ENCODE data around the gene MAST4. TPM values are rescaled to one million over a fixed set of nuclear protein-coding genes. Genes with fewer than 3 reads are reported as not detected.
"Not testable (repeated sequence)": the region's sequence is repeated elsewhere in the genome, so short reads cannot be mapped to it uniquely, and the experiment has no call there.

MAST4 gene
- total and polyA plus RNA-seq, 2 experiments from 2014 or later, result 4.2 to 6.0 TPM

GRCh38 chr5:67165526-67166459, 569.6 kb downstream of the MAST4 start:
- 43 to 46% methylated on average over 35 to 36 of the region's 36 CpGs for WGBS, 2 experiments (ENCODE audit: low coverage in 1 of 2, low lambda C conversion rate in 2 of 2, missing lambda C conversion rate in 2 of 2)

GRCh38 chr5:67166460-67167285, 570.5 kb downstream of the MAST4 start:
- in situ Hi-C loops (cut with MboI), result no loop called here
- peak overlapping the region; percentile 25; the same call in 1 of the 2 replicates for H3K27ac ChIP-seq
- no peaks in the 10 kb centered on the region for H3F3A ChIP-seq (ENCODE audit: insufficient read depth)
- TF ChIP-seq EZH2 (IDR thresholded peaks at IDR 0.05; ENCODE audit: insufficient read depth, poor library complexity, severe bottlenecking) (no peak), EZH2phosphoT487 (IDR thresholded peaks at IDR 0.05; ENCODE audit: insufficient read depth, low read depth) (no peak)
- H3K4me2 ChIP-seq (ENCODE audit: unreplicated experiment), result peak overlapping the region; percentile 62
- no peaks in the 10 kb centered on the region for H4K20me1 ChIP-seq (ENCODE audit: insufficient read depth)
- H2AFZ ChIP-seq, result peak overlapping the region; percentile 94
- no peaks in the 10 kb centered on the region for H3K9me3 ChIP-seq (ENCODE audit: low read depth)
- H3K4me3 ChIP-seq, result peak overlapping the region; percentile 44; the same call in 1 of the 2 replicates
- no peak for DNase-seq
- no peaks in the 10 kb centered on the region for H3K79me2 ChIP-seq (ENCODE audit: insufficient read depth)
- peaks cover 7% of the 10 kb centered on the region; the same call in 1 of the 2 replicates for H3K4me1 ChIP-seq (ENCODE audit: insufficient read depth)
- H3K27me3 ChIP-seq (replicated peaks; ENCODE audit: insufficient read depth), result no peaks in the 10 kb centered on the region
- no peaks in the 10 kb centered on the region for H3K36me3 ChIP-seq (ENCODE audit: low read depth)
- H3K9ac ChIP-seq, result peak overlapping the region; percentile 76
- WGBS, 2 experiments (ENCODE audit: low coverage in 1 of 2, low lambda C conversion rate in 2 of 2, missing lambda C conversion rate in 2 of 2), result 55 to 59% methylated on average over 26 to 31 of the region's 31 CpGs
- no peaks in the 10 kb centered on the region for H3K9me2 ChIP-seq (ENCODE audit: insufficient read depth)

More at GRCh38 chr5:67165526-67166459, 569.6 kb downstream of the MAST4 start:
- Histone ChIP-seq H3K9me2 (ENCODE audit: insufficient read depth) (no peaks in the 10 kb centered on the region), H3K27ac (peak overlapping the region; percentile 25; the same call in 1 of the 2 replicates), H3K4me1 (ENCODE audit: insufficient read depth) (peaks cover 15% of the 10 kb centered on the region), H3K4me3 (peak overlapping the region; percentile 44; the same call in 1 of the 2 replicates), H3K9me3 (ENCODE audit: low read depth) (no peaks in the 10 kb centered on the region), H3K27me3 (replicated peaks; ENCODE audit: insufficient read depth) (no peaks in the 10 kb centered on the region), H3F3A (ENCODE audit: insufficient read depth) (peaks cover 8% of the 10 kb centered on the region; the same call in 1 of the 2 replicates), H3K79me2 (ENCODE audit: insufficient read depth) (no peaks in the 10 kb centered on the region), H2AFZ (peak overlapping the region; percentile 94), H3K4me2 (ENCODE audit: unreplicated experiment) (peak overlapping the region; percentile 62), H4K20me1 (ENCODE audit: insufficient read depth) (no peaks in the 10 kb centered on the region), H3K9ac (peak overlapping the region; percentile 76), H3K36me3 (ENCODE audit: low read depth) (no peaks in the 10 kb centered on the region)
- TF ChIP-seq EZH2 (IDR thresholded peaks at IDR 0.05; ENCODE audit: insufficient read depth, poor library complexity, severe bottlenecking) (no peak), EZH2phosphoT487 (IDR thresholded peaks at IDR 0.05; ENCODE audit: insufficient read depth, low read depth) (no peak)
- in situ Hi-C loops (cut with MboI), result no loop called here
- peak; percentile 92 for DNase-seq

- DNase-seq, result no peak
- WGBS, 2 experiments (ENCODE audit: low coverage in 1 of 2, low lambda C conversion rate in 2 of 2, missing lambda C conversion rate in 2 of 2), result 96 to 100% methylated on average over 4 of the region's 4 CpGs
Measured at GRCh38 chr5:67168069-67168468, 571.9 kb downstream of the MAST4 start.

GRCh38 chr5:67170767-67171166, 574.6 kb downstream of the MAST4 start:
- no peaks in the 10 kb centered on the region for H3K27me3 ChIP-seq (replicated peaks; ENCODE audit: insufficient read depth)
- TF ChIP-seq EZH2 (IDR thresholded peaks at IDR 0.05; ENCODE audit: insufficient read depth, poor library complexity, severe bottlenecking), result no peak
- in situ Hi-C loops (cut with MboI), result no loop called here
- H3K4me3 ChIP-seq, result no peak overlapping the region
- 92 to 93% methylated on average over 3 of the region's 3 CpGs for WGBS, 2 experiments (ENCODE audit: low coverage in 1 of 2, low lambda C conversion rate in 2 of 2, missing lambda C conversion rate in 2 of 2)
- H3K36me3 ChIP-seq (ENCODE audit: low read depth), result no peaks in the 10 kb centered on the region
- no peaks in the 10 kb centered on the region for H3K9me3 ChIP-seq (ENCODE audit: low read depth)
- no peaks in the 10 kb centered on the region for H3F3A ChIP-seq (ENCODE audit: insufficient read depth)
- no peak overlapping the region for H2AFZ ChIP-seq
- H3K4me1 ChIP-seq (ENCODE audit: insufficient read depth), result peaks cover 6% of the 10 kb centered on the region; the same call in 1 of the 2 replicates
- no peak for DNase-seq
- no peaks in the 10 kb centered on the region for H4K20me1 ChIP-seq (ENCODE audit: insufficient read depth)
- H3K9ac ChIP-seq, result no peak overlapping the region
- no peaks in the 10 kb centered on the region for H3K79me2 ChIP-seq (ENCODE audit: insufficient read depth)
- H3K27ac ChIP-seq, result no peak overlapping the region
- no peaks in the 10 kb centered on the region for H3K9me2 ChIP-seq (ENCODE audit: insufficient read depth)
- H3K4me2 ChIP-seq (ENCODE audit: unreplicated experiment), result no peak overlapping the region

More at GRCh38 chr5:67168069-67168468, 571.9 kb downstream of the MAST4 start:
- H4K20me1 ChIP-seq (ENCODE audit: insufficient read depth), result no peaks in the 10 kb centered on the region
- no peaks in the 10 kb centered on the region for H3K79me2 ChIP-seq (ENCODE audit: insufficient read depth)
- no peak overlapping the region for H3K4me2 ChIP-seq (ENCODE audit: unreplicated experiment)
- no peak overlapping the region for H3K27ac ChIP-seq
- H3K9me2 ChIP-seq (ENCODE audit: insufficient read depth), result no peaks in the 10 kb centered on the region
- no peaks in the 10 kb centered on the region for H3F3A ChIP-seq (ENCODE audit: insufficient read depth)
- no peaks in the 10 kb centered on the region for H3K9me3 ChIP-seq (ENCODE audit: low read depth)
- H2AFZ ChIP-seq, result no peak overlapping the region
- TF ChIP-seq EZH2phosphoT487 (IDR thresholded peaks at IDR 0.05; ENCODE audit: insufficient read depth, low read depth) (no peak), EZH2 (IDR thresholded peaks at IDR 0.05; ENCODE audit: insufficient read depth, poor library complexity, severe bottlenecking) (no peak)
- no peak overlapping the region for H3K4me3 ChIP-seq
- in situ Hi-C loops (cut with MboI), result no loop called here
- H3K36me3 ChIP-seq (ENCODE audit: low read depth), result no peaks in the 10 kb centered on the region
- H3K4me1 ChIP-seq (ENCODE audit: insufficient read depth), result peaks cover 6% of the 10 kb centered on the region; the same call in 1 of the 2 replicates
- no peak overlapping the region for H3K9ac ChIP-seq
- no peaks in the 10 kb centered on the region for H3K27me3 ChIP-seq (replicated peaks; ENCODE audit: insufficient read depth)

- DNase-seq; H3K9ac ChIP-seq; H3K27ac ChIP-seq; H3K79me2 ChIP-seq (ENCODE audit: insufficient read depth); H3K9me2 ChIP-seq (ENCODE audit: insufficient read depth); H3K4me3 ChIP-seq; H3K27me3 ChIP-seq (replicated peaks; ENCODE audit: insufficient read depth); H2AFZ ChIP-seq; H4K20me1 ChIP-seq (ENCODE audit: insufficient read depth); in situ Hi-C loops (cut with MboI); H3K9me3 ChIP-seq (ENCODE audit: low read depth); H3F3A ChIP-seq (ENCODE audit: insufficient read depth); H3K4me2 ChIP-seq (ENCODE audit: unreplicated experiment); H3K36me3 ChIP-seq (ENCODE audit: low read depth); H3K4me1 ChIP-seq (ENCODE audit: insufficient read depth): not testable (repeated sequence)
- WGBS, 2 experiments (ENCODE audit: low coverage in 1 of 2, low lambda C conversion rate in 2 of 2, missing lambda C conversion rate in 2 of 2), result 82 to 89% methylated on average over 1 of the region's 2 CpGs
Measured at GRCh38 chr5:67173351-67173750, 577.2 kb downstream of the MAST4 start.
